HG03469 (cell line): ENCODE results near the gene PAK1.
"Not testable (repeated sequence)": the region's sequence is repeated elsewhere in the genome, so short reads cannot be mapped to it uniquely, and the experiment has no call there.

Experiments
- ATAC-seq: cut with Tn5 transposase; IDR thresholded peaks from one replicate; pipeline ENCODE4 v1.9.1; 2021; ENCODE audit warnings: mild to moderate bottlenecking, moderate library complexity, moderate number of reproducible peaks; ENCODE audit not compliant: unreplicated experiment

PAK1 gene

DNA sequence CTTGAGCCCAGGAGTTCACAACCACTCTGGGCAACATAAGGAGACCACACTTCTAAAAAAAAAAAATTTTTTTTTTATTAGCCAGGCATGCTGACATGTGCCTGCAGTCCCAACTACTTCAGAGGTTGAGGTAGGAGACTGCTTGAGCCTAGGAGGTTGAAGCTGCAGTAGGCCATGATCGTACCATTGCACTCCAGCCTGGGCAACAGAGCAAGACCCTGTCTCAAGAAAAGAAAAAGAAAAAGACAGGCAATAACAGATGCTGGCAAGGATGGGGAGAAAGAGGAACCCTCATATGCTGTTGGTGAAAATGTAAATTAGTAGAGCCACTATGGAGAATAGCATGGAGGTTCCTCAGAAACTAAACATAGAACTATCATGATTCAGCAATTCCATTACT, 64.8 kb downstream of the PAK1 start:
- ATAC-seq, result no peak

DNA sequence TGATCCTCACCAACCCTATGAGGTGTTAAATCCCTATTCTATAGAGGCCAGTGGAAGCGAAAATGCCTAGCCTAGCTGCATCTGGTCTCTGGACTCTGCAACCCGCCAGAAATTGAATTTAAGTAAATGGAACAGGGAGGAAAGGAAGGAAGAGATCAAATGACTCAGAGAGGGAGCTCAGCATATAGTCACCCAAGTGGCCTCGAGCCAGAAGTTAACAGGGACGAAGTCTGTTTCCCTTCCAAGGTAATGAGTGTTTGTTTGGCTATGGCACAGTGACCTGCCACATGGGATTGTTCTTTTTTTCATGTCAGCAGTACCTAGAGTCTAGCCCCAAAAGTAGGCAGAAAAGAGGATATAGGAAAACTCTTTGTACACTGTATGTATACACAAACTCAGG, 66.3 kb downstream of the PAK1 start:
- ATAC-seq, result no peak

DNA sequence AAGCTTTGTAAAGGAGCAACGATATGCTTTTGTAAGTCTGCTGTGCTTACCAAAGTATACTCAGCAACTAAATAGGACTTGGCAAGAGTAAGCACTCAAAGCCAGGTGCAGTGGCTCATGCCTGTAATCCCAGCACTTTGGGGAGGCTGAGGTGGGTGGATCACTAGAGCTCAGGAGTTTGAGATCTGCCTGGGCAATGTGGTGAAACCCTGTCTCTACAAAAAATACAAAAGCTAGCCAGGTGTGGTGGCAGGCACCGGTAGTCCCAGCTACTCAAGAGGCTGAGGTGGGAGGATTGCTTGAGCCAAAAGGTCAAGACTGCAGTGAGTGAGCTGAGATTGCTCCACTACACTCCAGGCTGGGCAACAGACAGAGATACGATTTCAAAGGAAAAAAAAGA, 67.5 kb downstream of the PAK1 start:
- ATAC-seq, result no peak

DNA sequence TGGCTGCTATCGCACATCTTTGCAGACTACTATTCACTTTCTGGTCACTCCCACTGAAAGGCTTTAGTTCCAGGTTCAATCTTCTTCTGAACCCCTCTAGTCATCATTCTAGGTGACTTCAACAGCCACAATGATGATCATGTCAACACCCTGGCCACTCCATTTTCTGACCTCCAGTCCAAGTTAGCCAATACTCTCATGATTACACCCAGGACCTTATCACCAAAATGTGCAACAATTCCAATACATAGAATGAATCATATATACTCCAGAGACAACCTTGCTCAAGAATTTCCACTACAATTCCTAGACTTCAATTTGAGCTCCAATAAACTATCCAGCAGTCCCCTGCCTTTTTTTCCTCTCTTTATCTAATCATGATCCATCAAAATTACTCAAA, 70.7 kb downstream of the PAK1 start:
- no peak for ATAC-seq

DNA sequence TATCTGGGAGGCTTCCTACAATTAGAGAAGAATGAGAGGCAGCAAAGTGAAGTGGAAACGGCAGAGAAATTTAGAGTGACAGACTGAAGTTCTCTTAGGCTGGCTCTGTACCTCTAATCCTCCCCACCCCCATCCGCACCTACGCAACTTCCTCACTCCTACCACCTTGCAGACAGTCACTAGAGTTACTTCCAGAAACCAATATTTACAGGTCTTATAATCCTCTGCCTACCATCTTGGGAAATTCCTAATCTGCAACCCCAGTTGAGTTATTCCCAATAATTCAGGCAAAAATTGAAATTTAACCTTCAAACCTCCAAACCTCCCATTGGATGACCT, 71.7 kb downstream of the PAK1 start:
- ATAC-seq, result no peak

DNA sequence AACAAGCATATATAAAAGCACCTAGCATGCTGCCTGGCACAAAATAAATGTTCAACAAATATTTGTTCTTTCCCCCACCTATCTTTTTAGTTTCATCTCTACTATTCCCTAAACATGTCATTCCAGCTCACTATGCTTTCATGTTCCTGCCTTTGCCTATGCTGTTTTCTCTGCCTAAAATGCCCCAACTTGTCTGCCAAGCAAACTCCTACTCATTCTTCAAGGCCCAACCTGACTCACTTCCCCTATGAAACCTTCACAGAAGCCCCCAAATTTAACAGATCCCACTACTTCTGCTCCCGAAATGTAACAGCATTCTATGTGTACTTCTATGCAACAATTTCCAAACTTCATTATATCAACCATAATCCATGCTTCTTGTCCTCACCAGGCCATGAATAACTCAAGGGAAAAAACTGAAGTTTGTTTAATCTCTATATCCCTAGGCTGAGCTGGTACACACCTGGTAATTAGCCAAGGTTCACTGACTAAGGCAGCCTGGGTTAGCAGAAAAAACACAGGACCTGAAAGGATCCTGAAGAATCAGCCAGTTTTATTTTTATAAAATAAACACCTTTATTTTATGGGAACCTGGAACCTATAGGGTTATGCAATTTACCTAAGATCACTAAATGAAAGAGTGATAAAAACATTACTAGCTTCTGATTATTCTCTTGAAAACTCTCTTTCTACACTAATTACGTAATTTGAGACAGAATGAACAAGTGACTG, 72.2 kb downstream of the PAK1 start:
- no peak for ATAC-seq

DNA sequence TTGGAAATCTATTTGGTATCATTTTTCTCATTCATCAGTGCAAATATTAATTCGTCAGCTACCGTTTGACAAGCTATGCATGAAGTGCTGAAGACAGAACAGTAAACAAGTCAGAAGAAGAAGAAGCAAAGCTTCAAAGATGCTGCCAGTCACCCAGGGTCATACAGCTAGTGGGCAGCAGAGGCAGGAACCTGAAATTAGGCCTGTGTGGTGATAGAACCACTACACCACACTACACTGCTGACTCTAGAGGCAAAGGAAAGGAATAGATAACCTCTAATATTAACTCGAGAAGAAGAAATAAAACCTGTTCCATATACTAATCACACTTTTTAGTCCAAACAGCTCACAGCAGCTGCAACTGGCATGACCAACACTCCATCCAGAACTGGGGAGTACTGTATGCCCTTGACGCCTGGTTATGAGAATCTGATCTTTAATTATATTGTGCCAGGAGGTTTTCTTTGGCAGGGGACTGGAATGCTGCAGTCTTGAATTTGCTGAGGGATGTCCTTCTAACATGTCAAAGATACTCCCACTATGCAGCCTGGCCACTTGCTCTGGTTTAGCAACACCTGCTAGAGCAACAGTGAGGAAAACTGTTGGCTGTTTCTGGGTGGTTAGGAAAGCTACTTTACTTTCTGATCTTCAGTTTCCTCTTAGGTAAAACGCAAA, 73.0 kb downstream of the PAK1 start:
- no peak for ATAC-seq

DNA sequence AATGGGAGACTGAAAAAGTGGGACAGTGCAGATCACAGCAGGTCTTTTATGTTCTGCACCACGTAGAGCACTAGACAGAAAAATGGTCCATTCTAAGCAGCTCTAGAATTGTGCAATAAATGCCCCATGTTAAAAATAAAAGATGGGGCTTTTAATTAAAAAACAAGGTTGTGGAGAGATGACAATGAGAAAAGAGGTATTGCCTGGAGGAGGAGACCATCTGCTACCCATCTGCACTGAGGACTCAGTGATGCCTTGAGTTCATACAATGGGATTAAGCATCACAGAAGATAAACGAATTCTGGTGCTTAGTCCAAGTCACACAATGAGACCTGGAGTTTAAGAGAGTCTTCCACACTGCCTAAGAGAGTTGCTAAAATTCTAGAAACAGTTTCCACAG, 73.6 kb downstream of the PAK1 start:
- ATAC-seq, result no peak

DNA sequence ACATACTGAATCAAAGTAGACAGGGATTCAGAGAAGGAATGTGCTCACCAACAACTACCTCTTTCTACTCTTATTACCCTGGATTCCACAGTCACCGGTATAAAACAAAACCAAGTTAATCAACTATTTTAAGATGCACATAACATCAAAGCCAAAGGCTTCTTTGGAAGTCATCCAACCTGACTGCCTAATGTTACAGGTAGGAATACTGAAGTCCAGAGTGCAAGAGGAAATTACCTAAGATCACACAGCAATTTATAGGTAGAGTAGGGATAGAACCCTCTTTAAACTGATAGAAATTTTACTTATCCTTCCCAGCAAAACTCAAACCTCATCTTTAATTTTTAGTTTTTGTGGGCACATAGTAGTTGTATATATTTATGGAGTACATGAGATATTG, 76.3 kb downstream of the PAK1 start:
- ATAC-seq, result no peak

DNA sequence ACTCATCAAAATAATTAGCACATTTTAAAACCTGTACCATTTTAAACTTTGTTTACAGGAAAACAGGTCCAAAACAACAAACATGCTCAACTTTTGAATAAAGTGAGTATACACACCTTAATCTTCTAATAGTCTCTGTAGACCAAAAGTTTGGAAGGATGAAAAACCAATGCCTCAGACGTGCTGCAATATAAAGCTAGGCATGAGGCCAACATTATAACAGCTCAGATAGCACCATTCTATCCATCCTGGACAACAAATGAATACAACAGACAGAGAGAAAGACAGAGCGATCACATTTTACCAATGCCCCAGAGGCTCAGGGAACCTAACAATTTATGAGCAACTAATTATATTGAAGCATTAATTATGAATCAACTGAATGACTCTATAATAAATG, 77.0 kb downstream of the PAK1 start:
- no peak for ATAC-seq

DNA sequence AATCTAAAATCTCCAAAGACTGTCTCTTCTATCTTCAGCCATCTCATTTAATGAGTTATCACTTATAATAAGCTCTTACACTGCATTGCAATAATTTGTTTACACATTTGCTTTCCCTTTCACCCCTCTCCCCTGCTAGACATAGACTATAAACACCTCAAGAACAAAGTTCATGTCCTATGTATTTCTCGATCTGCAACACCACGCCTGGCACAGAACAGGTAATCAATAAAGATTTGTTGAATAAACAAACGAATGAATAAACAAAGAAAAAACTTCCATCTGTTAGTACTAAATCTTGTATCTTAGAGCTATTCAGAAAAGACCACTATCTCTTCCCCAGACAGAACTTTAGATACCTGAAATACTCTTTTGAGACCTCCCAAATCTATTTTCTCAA, 77.6 kb downstream of the PAK1 start:
- ATAC-seq, result no peak

DNA sequence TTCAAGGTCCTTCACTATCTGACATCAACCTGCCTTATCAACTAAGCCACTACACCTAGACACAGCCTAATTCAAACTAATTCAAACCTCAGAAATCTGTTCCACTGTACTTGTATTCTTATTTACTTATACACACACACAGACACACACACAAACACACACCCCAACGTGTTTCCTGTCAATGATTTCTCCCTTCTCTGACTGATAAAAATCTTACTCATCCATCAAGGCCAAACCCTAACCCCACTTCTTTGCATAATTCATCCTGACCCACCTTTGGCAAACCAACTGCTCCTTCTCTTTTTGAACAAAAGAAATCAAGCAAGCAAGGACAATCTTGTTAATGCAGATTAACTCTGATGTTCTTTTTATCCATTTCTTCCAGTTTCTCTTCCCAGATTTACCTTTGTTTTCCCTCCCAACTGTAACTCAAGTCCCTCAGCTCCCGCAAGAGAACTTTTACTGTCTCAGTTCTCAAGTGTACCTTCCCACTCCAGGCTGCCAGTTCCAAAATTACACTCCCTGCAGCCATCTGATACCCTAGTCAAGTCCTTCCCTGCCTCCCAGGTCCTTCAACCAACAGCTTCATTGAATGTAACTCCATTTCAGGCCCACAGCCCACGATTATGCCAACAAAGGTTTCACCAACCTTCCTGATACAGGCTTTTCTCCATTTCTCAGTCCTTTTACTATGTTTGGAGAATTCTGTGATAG, 78.3 kb downstream of the PAK1 start:
- no peak for ATAC-seq

DNA sequence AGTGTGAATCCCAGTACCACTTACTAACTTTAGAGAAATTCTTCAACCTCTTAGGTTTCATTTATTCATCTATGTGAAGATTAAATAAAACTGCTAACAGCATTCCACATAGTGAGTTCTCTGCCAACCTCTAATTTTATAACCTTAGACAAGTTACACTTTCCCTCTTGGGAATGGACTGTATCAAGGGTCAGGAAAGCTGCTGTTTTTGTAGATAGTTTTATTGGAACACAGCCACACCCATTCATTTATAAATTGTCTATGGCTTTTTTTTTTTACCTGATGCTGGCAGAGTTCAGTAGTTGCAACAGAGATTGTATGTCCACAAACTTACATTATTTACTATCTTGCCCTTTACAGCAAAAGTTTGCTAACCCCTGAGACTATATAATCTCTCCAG, 81.1 kb downstream of the PAK1 start:
- no peak for ATAC-seq

DNA sequence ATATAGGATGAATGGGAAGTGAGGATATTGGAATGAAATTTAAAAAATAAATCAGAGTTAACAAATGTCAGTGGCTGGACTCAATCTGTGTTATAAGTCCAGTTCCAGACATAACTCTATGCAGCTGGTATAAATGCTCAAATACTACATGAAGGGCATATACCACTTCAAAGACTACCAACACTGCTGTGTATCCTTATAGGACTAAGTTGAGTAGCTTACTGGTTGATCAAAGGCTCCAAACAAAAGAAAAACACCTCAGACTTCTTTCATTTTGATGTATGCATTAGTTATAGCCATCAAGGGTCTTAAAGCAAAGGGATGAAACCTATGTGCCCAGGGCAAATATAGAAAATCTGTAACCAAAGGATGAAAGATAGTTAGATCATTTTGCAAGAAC, 86.2 kb downstream of the PAK1 start:
- ATAC-seq, result no peak

DNA sequence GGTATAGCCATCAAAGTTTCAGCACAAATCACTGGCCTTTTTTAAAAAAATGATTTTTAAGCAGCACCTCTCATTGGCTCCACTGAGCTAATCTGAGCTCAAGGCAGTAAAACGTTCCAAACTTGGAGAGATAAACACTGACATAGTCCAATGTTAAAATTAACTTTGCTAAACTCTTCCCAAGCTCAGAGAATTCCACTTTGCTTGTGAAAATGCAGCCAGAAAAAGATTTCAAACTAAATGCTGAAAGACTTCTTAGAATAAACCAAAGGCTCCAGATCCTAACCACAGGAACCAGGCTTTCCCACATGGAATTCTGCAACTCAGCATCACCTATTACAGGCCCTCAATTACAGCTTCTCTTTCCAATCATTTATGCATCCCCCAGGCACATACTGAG, 87.7 kb downstream of the PAK1 start:
- no peak for ATAC-seq

DNA sequence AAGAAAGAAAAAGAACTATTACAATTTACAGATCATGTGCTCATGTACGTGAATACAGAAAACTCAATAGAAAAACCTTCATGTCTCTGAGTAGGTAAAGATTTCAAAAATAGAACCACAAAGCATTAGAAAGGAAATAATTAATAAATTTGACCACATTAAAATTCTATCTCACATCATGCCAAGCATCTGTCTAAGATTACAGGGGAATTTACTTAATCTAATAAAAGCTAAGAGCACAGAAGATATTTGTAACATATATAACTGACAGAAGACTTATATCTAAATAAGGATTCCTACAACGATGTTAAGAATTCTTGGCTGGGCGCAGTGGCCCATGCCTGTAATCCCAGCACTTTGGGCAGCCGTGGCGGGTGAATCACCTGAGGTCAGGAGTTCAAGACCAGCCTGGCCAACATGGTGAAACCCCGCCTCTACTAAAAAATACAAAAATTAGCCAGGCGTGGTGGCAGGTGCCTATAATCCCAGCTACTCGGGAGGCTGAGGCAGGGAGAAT, 88.6 kb downstream of the PAK1 start:
- ATAC-seq, result not testable (repeated sequence)

DNA sequence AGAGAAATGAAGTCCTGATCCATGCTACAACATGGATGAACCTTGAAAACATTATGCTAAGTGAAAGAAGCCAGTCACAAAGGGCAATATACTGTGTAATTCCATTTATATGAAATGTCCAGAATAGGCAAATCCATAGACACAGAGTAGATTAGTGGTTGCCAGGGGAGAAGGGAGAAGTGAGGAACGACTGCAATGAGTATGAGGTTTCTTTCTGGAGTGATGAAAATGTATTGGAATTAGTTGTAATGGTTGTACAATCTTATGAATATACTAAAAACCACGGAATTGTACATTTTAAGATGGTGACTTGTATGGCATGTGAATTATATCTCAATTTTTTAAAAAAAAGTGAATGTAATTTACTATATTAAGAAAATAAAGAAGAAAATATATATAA, 89.3 kb downstream of the PAK1 start:
- no peak for ATAC-seq

DNA sequence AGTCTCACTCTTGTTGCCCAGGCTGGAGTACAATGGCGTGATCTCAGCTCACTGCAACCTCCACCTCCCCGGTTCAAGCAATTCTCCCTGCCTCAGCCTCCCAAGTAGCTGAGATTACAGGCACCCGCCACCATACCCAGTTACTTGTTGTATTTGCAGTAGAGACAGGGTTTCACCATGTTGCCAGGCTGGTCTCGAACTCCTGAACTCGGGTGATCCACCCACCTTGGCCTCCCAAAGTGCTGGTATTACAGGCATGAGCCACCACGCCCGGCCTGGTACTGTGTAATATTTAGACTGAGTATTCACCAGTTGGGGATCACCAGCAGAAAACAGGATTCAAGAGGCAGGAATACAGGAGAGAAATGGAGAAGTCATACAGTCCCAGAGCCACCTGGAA, 90.5 kb downstream of the PAK1 start:
- ATAC-seq, result not testable (repeated sequence)

DNA sequence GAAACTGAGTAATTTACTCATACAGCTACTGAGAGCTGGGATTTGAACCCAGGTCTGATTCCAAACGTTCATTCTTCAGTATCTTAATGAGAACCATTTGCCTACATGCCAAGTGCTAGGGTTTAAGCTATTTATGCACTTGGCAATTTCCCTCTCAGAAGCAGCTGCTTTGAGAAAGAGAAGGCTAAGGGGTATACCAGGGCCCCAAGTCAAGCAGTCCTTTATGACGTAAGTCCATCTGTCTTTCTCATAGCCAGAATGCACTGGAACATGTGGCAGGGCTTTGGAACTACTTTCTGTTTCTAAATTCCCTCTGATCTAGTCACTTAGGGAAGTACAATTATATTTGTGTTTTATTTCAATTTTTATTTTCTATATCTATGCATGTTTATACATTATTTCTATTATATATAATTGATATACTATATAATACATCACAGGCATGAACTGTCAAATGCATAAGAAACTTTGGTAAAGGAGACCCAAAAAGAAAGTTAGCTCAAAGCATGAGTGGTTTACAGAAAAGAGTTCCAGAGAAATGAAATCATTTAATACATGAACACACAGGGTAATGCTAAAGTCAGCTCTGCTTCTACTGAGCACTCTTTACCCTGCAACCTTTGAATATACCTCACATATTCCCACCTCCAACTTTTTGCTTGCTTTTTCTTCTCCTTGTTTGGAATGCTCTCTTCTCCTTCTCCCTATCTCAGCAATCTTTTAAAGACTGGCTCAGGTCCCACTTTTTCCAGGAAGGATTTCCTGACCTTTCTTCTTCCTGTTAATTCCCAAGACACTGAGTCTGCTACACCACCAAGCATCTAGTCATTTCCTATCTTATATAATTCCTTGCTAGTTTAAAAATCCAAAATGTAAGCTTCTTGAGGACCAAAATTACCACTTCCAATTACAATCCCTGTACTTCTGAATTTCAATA, 91.9 kb downstream of the PAK1 start:
- no peak for ATAC-seq

DNA sequence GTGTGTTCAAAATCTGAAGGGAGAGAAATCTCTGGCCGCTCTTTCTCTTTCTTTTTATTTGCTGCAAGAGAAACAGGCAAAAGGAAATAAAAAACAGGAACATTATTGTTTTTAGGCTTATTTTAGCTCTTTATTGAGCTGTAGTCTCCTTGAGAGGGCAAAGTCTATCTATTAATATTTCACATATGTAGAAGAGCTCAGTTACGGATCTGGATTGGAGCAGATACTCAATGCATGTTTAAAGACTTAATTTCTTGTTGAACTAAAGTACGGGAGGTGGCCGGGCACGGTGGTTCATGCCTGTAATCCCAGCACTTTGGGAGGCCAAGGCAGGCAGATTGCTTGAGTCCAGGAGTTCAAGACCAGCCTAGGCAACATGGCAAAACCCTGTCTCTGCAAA, 94.0 kb downstream of the PAK1 start:
- ATAC-seq, result no peak

DNA sequence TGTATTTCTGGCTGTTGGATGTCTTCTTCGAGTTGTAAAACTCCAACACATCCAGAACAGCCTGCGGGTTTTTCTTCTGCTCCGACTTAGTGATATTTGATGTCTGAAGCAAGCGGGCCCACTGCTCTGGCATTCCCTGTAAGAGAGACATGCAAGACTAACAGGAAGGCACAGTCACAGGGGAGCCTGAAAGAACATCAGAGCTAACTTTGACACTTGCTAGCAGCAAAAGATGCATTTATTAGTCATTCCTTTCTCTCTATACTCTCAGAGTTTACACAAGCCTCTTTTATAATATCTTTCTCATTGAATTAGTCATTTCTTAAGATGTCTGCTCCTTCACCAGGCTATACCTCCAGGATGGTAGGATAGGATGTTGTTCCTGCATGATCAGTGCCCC, 94.6 kb downstream of the PAK1 start:
- ATAC-seq, result no peak
